GM12873 (cell line): ENCODE data around the gene ZFTA.

Experiments
- TF ChIP-seq, protein P1 (sequence below): IDR thresholded peaks from 2 replicates; pipeline ENCODE4 v1.5.1; 2012; ENCODE audit warnings: low read depth, mild to moderate bottlenecking, moderate library complexity, low read length, control low read depth; ENCODE audit not compliant: insufficient read depth; ENCODE audit errors: missing control alignments

Gene ZFTA

DNA sequence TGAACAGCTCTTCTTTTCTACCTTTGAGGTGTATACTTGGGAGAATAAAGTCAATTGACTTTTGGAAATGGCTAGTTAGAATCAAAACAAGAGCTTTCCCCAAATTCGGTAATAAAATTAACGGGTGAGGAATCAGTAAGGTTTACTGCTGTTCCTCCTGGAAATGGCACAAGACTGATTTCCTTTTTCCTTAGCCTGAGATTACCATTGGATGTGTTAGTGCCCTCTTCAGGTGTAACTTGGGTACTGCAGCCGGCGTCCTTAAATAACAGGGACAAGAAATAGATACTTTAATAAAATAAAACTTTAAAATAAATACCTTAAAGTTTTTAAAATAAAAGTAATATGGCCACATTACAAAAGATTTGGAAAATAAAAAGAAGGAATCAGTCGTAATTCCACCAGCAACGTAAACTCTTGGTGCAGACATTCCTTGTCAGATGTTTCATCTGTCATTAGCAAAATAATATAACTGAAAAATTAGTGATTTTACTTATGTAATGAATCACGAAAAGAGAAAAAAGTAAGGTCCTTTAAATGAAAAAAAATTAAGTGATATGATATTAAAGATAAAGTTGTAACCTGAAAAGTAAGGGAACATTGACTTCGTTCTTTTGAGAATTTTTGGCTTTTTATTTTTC lies 29.7 kb downstream of the ZFTA start:
- TF ChIP-seq, protein P1, sequence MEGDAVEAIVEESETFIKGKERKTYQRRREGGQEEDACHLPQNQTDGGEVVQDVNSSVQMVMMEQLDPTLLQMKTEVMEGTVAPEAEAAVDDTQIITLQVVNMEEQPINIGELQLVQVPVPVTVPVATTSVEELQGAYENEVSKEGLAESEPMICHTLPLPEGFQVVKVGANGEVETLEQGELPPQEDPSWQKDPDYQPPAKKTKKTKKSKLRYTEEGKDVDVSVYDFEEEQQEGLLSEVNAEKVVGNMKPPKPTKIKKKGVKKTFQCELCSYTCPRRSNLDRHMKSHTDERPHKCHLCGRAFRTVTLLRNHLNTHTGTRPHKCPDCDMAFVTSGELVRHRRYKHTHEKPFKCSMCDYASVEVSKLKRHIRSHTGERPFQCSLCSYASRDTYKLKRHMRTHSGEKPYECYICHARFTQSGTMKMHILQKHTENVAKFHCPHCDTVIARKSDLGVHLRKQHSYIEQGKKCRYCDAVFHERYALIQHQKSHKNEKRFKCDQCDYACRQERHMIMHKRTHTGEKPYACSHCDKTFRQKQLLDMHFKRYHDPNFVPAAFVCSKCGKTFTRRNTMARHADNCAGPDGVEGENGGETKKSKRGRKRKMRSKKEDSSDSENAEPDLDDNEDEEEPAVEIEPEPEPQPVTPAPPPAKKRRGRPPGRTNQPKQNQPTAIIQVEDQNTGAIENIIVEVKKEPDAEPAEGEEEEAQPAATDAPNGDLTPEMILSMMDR: peak; percentile 80

DNA sequence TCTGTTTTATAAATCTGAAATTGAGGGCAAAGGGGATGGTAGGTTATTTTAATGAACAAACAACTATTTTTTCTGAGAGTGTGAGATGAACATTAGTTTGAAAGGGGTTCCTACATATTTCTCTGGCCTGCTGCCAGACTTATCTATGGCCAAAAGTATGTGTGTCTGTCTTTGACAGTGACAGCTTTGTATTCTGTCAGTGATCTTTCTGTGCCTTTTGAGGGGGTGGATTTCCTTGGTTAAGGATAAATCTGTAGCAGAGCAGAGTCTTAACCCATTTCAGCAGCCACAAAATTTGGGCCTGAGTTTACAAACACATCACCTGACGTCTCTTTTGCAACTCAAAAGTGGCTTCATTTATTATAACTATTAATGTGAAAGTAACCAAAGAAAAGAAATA lies 30.9 kb downstream of the ZFTA start:
- TF ChIP-seq, protein P1: no peak

DNA sequence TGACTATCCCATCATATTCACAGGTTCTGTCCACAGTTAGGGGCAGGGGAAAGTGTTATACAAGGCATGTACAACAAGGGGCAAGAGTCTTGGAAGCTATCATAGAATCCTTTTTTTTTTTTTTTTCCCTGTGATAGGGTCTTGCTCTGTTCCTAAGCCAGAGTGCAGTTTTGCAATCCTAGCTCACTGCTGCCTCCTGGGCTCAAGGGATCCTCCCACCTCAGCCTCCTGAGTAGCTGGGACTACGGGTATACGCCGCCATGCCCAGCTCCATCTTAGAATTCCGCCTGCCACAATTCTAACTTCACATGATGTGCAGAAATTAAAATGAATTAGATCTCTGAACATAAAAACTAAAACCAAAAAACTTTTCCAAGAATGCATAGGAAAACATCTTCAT lies 31.7 kb downstream of the ZFTA start:
- TF ChIP-seq, protein P1: no peak

DNA sequence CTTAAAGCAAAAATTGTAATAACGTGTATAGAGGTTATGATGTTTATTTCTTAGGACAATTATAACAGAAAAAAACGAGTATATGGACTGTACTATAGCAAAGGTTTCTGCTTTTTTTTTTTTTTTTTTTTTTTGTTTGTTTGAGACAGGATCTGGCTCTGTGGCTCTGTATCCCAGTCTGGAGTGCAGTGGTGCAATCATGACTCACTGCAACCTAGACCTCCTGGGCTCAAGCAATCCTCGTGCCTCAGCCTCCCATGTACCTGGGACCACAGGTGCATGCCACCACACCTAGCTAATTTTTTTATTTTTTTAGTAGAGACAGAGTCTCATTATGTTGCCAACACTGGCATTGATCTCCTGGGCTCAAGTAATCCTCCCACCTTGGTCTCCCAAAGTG lies 39.2 kb downstream of the ZFTA start:
- TF ChIP-seq, protein P1: no peak

- TF ChIP-seq, protein P1: no peak
Measured at GRCh38 chr11:63720611-63721010, 48.0 kb downstream of the ZFTA start.

DNA sequence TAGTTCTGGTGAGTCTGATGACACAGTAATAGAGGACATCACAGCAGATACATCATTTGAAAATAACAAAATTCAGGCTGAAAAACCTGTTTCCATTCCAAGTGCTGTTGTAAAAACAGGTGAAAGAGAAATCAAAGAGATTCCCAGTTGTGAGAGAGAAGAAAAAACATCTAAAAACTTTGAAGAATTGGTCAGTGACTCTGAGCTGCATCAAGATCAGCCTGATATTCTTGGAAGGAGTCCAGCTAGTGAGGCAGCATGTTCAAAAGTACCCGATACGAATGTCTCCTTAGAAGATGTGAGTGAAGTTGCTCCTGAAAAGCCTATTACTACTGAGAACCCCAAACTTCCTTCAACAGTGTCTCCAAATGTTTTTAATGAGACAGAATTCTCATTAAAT lies 48.6 kb downstream of the ZFTA start:
- TF ChIP-seq, protein P1: no peak

DNA sequence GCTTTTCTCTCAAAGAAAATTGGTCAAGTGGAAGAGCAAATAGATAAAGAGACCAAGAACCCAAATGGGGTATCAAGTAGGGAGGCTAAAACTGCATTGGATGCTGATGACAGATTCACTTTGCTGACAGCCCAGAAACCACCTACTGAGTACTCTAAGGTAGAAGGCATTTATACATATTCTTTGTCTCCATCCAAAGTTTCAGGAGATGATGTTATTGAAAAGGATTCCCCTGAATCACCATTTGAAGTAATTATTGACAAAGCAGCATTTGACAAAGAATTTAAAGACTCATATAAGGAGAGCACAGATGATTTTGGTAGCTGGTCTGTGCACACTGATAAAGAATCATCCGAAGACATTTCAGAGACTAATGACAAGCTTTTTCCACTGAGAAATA lies 49.6 kb downstream of the ZFTA start:
- TF ChIP-seq, protein P1: no peak
